WTC11 (cell line): ENCODE data around the gene ST8SIA1.

Source experiments
- CBFB ChIP-seq: sonication (generic); formaldehyde crosslinking; IDR thresholded peaks from 2 replicates; pipeline ENCODE4 v1.8.1; 2022; ENCODE audit warnings: mild to moderate bottlenecking, low read depth, missing genetic modification reagents
- CTCF ChIP-seq: fragments of 200-600 bp; IDR thresholded peaks from 2 replicates; pipeline ENCODE4 v1.8.0; 2022; ENCODE audit warnings: antibody characterized with exemption
- FOXP1 ChIP-seq: sonication (generic); formaldehyde crosslinking; IDR thresholded peaks from 2 replicates; pipeline ENCODE4 v1.8.0; 2022; ENCODE audit warnings: missing genetic modification reagents, mild to moderate bottlenecking, moderate library complexity, borderline replicate concordance
- KAT7 ChIP-seq: sonication (generic); formaldehyde crosslinking; IDR thresholded peaks from 2 replicates; pipeline ENCODE4 v1.8.1; 2023; ENCODE audit warnings: missing genetic modification reagents, mild to moderate bottlenecking, borderline replicate concordance
- MXD4 ChIP-seq: fragments of 250-450 bp; sonication (Bioruptor Pico); IDR thresholded peaks from 2 replicates; pipeline ENCODE4 v1.8.0; 2021; ENCODE audit warnings: mild to moderate bottlenecking, moderate library complexity, borderline replicate concordance
- NFATC4 ChIP-seq: fragments of 250-450 bp; sonication (Bioruptor Pico); IDR thresholded peaks from 2 replicates; pipeline ENCODE4 v1.9.0; 2021; ENCODE audit warnings: mild to moderate bottlenecking
- PRDM15 ChIP-seq: sonication (generic); formaldehyde crosslinking; IDR thresholded peaks from 2 replicates; pipeline ENCODE4 v1.8.0; 2022; ENCODE audit warnings: missing genetic modification reagents
- TEAD4 ChIP-seq: sonication (generic); formaldehyde crosslinking; IDR thresholded peaks from 2 replicates; pipeline ENCODE4 v1.8.0; 2022; ENCODE audit warnings: mild to moderate bottlenecking, missing genetic modification reagents
- USF1 ChIP-seq: sonication (generic); formaldehyde crosslinking; IDR thresholded peaks from 2 replicates; pipeline ENCODE4 v1.8.0; 2022; ENCODE audit warnings: mild to moderate bottlenecking, missing genetic modification reagents
- ZMAT4 ChIP-seq: fragments of 250-450 bp; sonication (Bioruptor Pico); IDR thresholded peaks from 2 replicates; pipeline ENCODE4 v1.9.0; 2021; ENCODE audit warnings: mild to moderate bottlenecking
- ZNF232 ChIP-seq: sonication (generic); formaldehyde crosslinking; IDR thresholded peaks from 2 replicates; pipeline ENCODE4 v1.8.0; 2022; ENCODE audit warnings: mild to moderate bottlenecking, missing genetic modification reagents
- ZNF263 ChIP-seq: sonication (generic); formaldehyde crosslinking; IDR thresholded peaks from 2 replicates; pipeline ENCODE4 v1.8.1; 2022; ENCODE audit warnings: low read depth, mild to moderate bottlenecking, moderate library complexity, missing genetic modification reagents
- ZSCAN18 ChIP-seq: fragments of 250-450 bp; sonication (Bioruptor Pico); IDR thresholded peaks from 2 replicates; pipeline ENCODE4 v2.1.2; 2022; ENCODE audit warnings: mild to moderate bottlenecking, moderate library complexity

GRCh38 chr12:22289250-22289649 is 45.3 kb downstream of the ST8SIA1 start:
- TF ChIP-seq CTCF, result no peak
- no peak for TF ChIP-seq TEAD4 (CRISPR knock-in tag)
- TF ChIP-seq ZSCAN18 (CRISPR knock-in tag), result no peak
- no peak for TF ChIP-seq ZNF232 (CRISPR knock-in tag)
- no peak for TF ChIP-seq NFATC4 (CRISPR knock-in tag)
- TF ChIP-seq KAT7, result no peak
- no peak for TF ChIP-seq MXD4 (CRISPR knock-in tag)
- no peak for TF ChIP-seq ZNF263
- no peak for TF ChIP-seq ZMAT4
- TF ChIP-seq FOXP1 (CRISPR knock-in tag), result no peak
- TF ChIP-seq CBFB (CRISPR knock-in tag), result no peak
- TF ChIP-seq PRDM15 (CRISPR knock-in tag), result no peak
- TF ChIP-seq USF1 (CRISPR knock-in tag), result no peak
